Tibial nerve (tissue), 4 donors: ENCODE data around the gene ULK1.

Experiments
- CTCF ChIP-seq, 5 experiments: fragments of 200-600 bp in 3 of 5; fragments of 450-650 bp in 2 of 5; sonication (generic) in 3 of 5; IDR thresholded peaks; one replicate each; pipeline ENCODE4 v1.5.1; 2016 to 2019; ENCODE audit warnings: antibody characterized with exemption in 5 of 5, mild to moderate bottlenecking in 3 of 5, moderate library complexity in 2 of 5
- EP300 ChIP-seq, 2 donors: sonication (generic); formaldehyde crosslinking; IDR thresholded peaks; one replicate each; pipeline ENCODE4 v1.6.1; 2017; ENCODE audit warnings: antibody characterized with exemption in 2 of 2, mild to moderate bottlenecking in 1 of 2
- POLR2A ChIP-seq, 2 donors: fragments of 450-650 bp; IDR thresholded peaks; one replicate each; pipeline ENCODE4 v1.6.1; 2017; ENCODE audit warnings: antibody characterized with exemption in 2 of 2, mild to moderate bottlenecking in 2 of 2, moderate library complexity in 2 of 2

DNA sequence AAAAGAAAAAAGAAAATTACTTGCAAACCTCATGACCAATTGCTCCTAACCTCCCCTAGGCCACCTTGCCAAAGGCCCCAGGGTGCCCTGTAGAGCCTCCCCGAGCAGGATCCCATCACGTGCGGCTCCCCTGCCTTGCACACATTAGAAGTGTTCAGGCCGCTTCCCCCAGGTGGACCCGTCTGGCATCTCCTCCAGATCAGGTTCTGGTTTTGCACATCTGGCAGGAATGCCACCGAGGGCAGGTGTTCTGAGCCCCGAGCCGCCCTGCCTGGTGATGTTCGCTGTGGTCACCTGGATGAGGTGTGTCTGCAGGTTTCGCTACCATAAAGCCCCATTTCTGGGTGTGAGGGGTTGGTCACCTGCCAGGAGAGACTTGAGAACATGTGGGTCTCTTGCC is 47.0 kb upstream of the ULK1 start:
- TF ChIP-seq EP300 (IDR thresholded peaks at IDR 0.05) (no peak), POLR2A (IDR thresholded peaks at IDR 0.05) (no peak), CTCF (IDR thresholded peaks at IDR 0.05) (no peak)
